SU-DHL-6 (cell line): Measurements from ENCODE around the gene NLGN1.

Experiments used
- EZH2phosphoT487 ChIP-seq: fragments of 200-600 bp; sonication (generic), shearing (Covaris generic); conservative IDR thresholded peaks from 2 replicates; pipeline ENCODE4 v1.6.1; 2018; ENCODE audit warnings: mild to moderate bottlenecking, antibody characterized with exemption, low read length, moderate library complexity, mixed read lengths
- TF ChIP-seq, protein P1 (sequence below): fragments of 200-600 bp; sonication (generic); IDR thresholded peaks from one replicate; pipeline ENCODE4 v1.5.1; 2017; ENCODE audit warnings: antibody characterized with exemption, mild to moderate bottlenecking, low read length, moderate library complexity; ENCODE audit not compliant: insufficient read depth, poor library complexity, severe bottlenecking

- TF ChIP-seq, protein P1, sequence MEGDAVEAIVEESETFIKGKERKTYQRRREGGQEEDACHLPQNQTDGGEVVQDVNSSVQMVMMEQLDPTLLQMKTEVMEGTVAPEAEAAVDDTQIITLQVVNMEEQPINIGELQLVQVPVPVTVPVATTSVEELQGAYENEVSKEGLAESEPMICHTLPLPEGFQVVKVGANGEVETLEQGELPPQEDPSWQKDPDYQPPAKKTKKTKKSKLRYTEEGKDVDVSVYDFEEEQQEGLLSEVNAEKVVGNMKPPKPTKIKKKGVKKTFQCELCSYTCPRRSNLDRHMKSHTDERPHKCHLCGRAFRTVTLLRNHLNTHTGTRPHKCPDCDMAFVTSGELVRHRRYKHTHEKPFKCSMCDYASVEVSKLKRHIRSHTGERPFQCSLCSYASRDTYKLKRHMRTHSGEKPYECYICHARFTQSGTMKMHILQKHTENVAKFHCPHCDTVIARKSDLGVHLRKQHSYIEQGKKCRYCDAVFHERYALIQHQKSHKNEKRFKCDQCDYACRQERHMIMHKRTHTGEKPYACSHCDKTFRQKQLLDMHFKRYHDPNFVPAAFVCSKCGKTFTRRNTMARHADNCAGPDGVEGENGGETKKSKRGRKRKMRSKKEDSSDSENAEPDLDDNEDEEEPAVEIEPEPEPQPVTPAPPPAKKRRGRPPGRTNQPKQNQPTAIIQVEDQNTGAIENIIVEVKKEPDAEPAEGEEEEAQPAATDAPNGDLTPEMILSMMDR = no peak
- no peak for TF ChIP-seq EZH2phosphoT487
Measured at GRCh38 chr3:173796890-173797289, 399.3 kb downstream of the NLGN1 start.
